Nephron progenitor cell (in vitro differentiated cells): ENCODE measurements around the gene C4orf36.
A peak's percentile ranks its signal among the peaks of the same experiment; 100 is the strongest.

Experiments
- DNase-seq: peaks from one replicate; pipeline ENCODE4 v3.0.0; 2021
- H3K27ac Mint-ChIP-seq: 2 replicates; pipeline ENCODE4 v1.8.0; 2021; ENCODE audit warnings: mild to moderate bottlenecking, moderate library complexity, mixed read lengths
- H3K27me3 Mint-ChIP-seq: 2 replicates; pipeline ENCODE4 v1.8.0; 2021; ENCODE audit warnings: mild to moderate bottlenecking, low read depth, mixed read lengths; ENCODE audit not compliant: poor library complexity
- H3K36me3 Mint-ChIP-seq: 2 replicates; pipeline ENCODE4 v1.8.0; 2021; ENCODE audit warnings: low read depth, mixed read lengths
- H3K4me1 Mint-ChIP-seq: 2 replicates; pipeline ENCODE4 v1.8.0; 2021; ENCODE audit warnings: mixed read lengths
- H3K4me3 Mint-ChIP-seq: 2 replicates; pipeline ENCODE4 v1.8.0; 2021; ENCODE audit warnings: mild to moderate bottlenecking, moderate library complexity, mixed read lengths
- H3K9me3 Mint-ChIP-seq: 2 replicates; pipeline ENCODE4 v1.8.0; 2021; ENCODE audit warnings: mild to moderate bottlenecking, moderate library complexity, mixed read lengths
- CTCF ChIP-seq: fragments of 200-600 bp; sonication (generic); IDR thresholded peaks from 2 replicates; pipeline ENCODE4 v1.5.0; 2021; ENCODE audit warnings: antibody characterized with exemption

C4orf36 gene

GRCh38 chr4:86891762-86892635 is at the start of gene C4orf36:
Gene C4orf36, minus strand, starts transcription at chr4:86892422. Its CDS starts 902 bp downstream, at chr4:86891520.
- H3K27me3 Mint-ChIP-seq: peaks cover 3% of the 10 kb centered on the region
- H3K4me1 Mint-ChIP-seq: peaks cover 21% of the 10 kb centered on the region
- no peak within 1 kb of the TSS for H3K27ac Mint-ChIP-seq
- H3K9me3 Mint-ChIP-seq: no peaks in the 10 kb centered on the region
- H3K4me3 Mint-ChIP-seq: peak within 1 kb of the TSS; percentile 88
- peaks cover 5% of the 10 kb centered on the region for H3K36me3 Mint-ChIP-seq
- no peak for TF ChIP-seq CTCF
- DNase-seq: peak; percentile 74

- no peak for DNase-seq
- no peak for TF ChIP-seq CTCF
- Mint-ChIP-seq H3K9me3 (no peaks in the 10 kb centered on the region), H3K36me3 (peaks cover 8% of the 10 kb centered on the region), H3K4me3 (no peak overlapping the region), H3K27ac (peak overlapping the region; percentile 64), H3K4me1 (peaks cover 78% of the 10 kb centered on the region), H3K27me3 (no peaks in the 10 kb centered on the region)
Measured at GRCh38 chr4:86940920-86941460, 48.8 kb upstream of the C4orf36 start.

- no peak for DNase-seq
- peaks cover 71% of the 10 kb centered on the region for H3K4me1 Mint-ChIP-seq
- no peak for TF ChIP-seq CTCF
- H3K4me3 Mint-ChIP-seq: peak overlapping the region; percentile 74
- H3K27ac Mint-ChIP-seq: peak overlapping the region; percentile 75
- H3K9me3 Mint-ChIP-seq: no peaks in the 10 kb centered on the region
- peaks cover 8% of the 10 kb centered on the region for H3K36me3 Mint-ChIP-seq
- no peaks in the 10 kb centered on the region for H3K27me3 Mint-ChIP-seq
Measured at GRCh38 chr4:86939729-86940575, 47.7 kb upstream of the C4orf36 start.

- peaks cover 67% of the 10 kb centered on the region for H3K4me1 Mint-ChIP-seq
- H3K4me3 Mint-ChIP-seq: peak overlapping the region; percentile 74
- DNase-seq: no peak
- H3K36me3 Mint-ChIP-seq: peaks cover 8% of the 10 kb centered on the region
- H3K27ac Mint-ChIP-seq: peak overlapping the region; percentile 75
- no peak for TF ChIP-seq CTCF
- H3K9me3 Mint-ChIP-seq: no peaks in the 10 kb centered on the region
- H3K27me3 Mint-ChIP-seq: no peaks in the 10 kb centered on the region
Measured at GRCh38 chr4:86938771-86939520, 46.7 kb upstream of the C4orf36 start.

- peaks cover 61% of the 10 kb centered on the region for H3K4me1 Mint-ChIP-seq
- no peaks in the 10 kb centered on the region for H3K9me3 Mint-ChIP-seq
- peak; percentile 30 for DNase-seq
- peak overlapping the region; percentile 80 for H3K27ac Mint-ChIP-seq
- peaks cover 2% of the 10 kb centered on the region for H3K36me3 Mint-ChIP-seq
- peaks cover 10% of the 10 kb centered on the region for H3K27me3 Mint-ChIP-seq
- peak overlapping the region; percentile 86 for H3K4me3 Mint-ChIP-seq
- TF ChIP-seq CTCF: no peak
Measured at GRCh38 chr4:86935853-86936733, 43.9 kb upstream of the C4orf36 start.
